BJ (cell line): Measurements from ENCODE around the gene COG5. TPM values are rescaled to one million over a fixed set of nuclear protein-coding genes. Genes with fewer than 3 reads are reported as not detected.

Source experiments
- CTCF ChIA-PET: fragments of 350-600 bp; formaldehyde crosslinking; extraction: SDS; loops from one replicate; lab custom pipeline; 2021; ENCODE audit warnings: antibody characterized with exemption, inconsistent platforms; lab: Yijun Ruan, JAX
- POLR2A ChIA-PET: fragments of 300-600 bp; sonication (Branson Sonifier 250); formaldehyde crosslinking; extraction: SDS; loops from one replicate; lab custom pipeline; 2021; ENCODE audit warnings: antibody characterized with exemption; lab: Charles Lee
- DNase-seq: peaks from one replicate; pipeline ENCODE4 v3.0.0-alpha.2; 2011; ENCODE audit warnings: low read depth
- H3K27me3 ChIP-seq: 2 replicates; pipeline ENCODE4 v1.6.0; 2011; ENCODE audit warnings: low read length; ENCODE audit not compliant: control insufficient read depth, insufficient read depth
- H3K36me3 ChIP-seq: 2 replicates; pipeline ENCODE4 v1.5.1; 2011; ENCODE audit warnings: low read length; ENCODE audit not compliant: control insufficient read depth, insufficient read depth
- H3K4me3 ChIP-seq: 2 replicates; pipeline ENCODE4 v1.5.1; 2011; ENCODE audit warnings: low read depth, mild to moderate bottlenecking, control low read depth, low read length
- CTCF ChIP-seq: IDR thresholded peaks from 2 replicates; pipeline ENCODE4 v1.5.1; 2011; ENCODE audit warnings: low read depth, mild to moderate bottlenecking, control low read depth, inconsistent platforms, low read length, moderate library complexity; ENCODE audit not compliant: insufficient read depth
- polyA plus RNA-seq: library from polyadenylated mRNA; depleted of rRNA; stranded (reverse); fragments of >200 nt; gene quantifications from 2 replicates; pipeline ENCODE4 v1.2.3, GENCODE V29; 2011

The COG5 gene
- polyA plus RNA-seq, 1 experiment: 20.5 TPM

- no peak for TF ChIP-seq CTCF
- POLR2A ChIA-PET: no interaction called here
- CTCF ChIA-PET: no interaction called here
- Histone ChIP-seq H3K36me3 (no peaks in the 10 kb centered on the region), H3K27me3 (no peaks in the 10 kb centered on the region), H3K4me3 (no peak overlapping the region)
- no peak for DNase-seq
Observed at GRCh38 chr7:107439025-107439424, 124.7 kb downstream of the COG5 start.

DNA sequence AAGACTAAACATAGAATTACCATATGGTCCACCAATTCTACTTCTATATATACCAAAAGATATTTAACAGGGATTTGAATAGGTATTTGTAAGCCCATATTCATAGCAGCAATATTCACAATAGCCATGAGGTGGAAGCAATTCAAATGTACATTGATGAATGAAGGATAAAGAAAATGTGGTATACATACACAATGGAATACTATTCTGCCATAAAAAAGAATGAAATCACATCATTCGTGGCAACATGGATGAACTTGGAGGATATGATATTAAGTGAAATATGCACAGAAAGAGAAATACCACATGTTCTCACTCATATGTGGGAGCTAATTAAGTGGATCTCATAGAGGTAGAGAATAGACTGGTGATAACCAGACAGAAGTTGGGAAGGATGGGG lies 128.0 kb downstream of the COG5 start:
- Histone ChIP-seq H3K4me3 (no peak overlapping the region), H3K36me3 (no peaks in the 10 kb centered on the region), H3K27me3 (no peaks in the 10 kb centered on the region)
- TF ChIP-seq CTCF: no peak
- CTCF ChIA-PET: interaction anchor here (0.6 kb wide), 1 partner anchor 111 kb away, joined by 3 read pairs; no protein-coding TSS in a partner anchor
- no peak for DNase-seq
- POLR2A ChIA-PET: no interaction called here

DNA sequence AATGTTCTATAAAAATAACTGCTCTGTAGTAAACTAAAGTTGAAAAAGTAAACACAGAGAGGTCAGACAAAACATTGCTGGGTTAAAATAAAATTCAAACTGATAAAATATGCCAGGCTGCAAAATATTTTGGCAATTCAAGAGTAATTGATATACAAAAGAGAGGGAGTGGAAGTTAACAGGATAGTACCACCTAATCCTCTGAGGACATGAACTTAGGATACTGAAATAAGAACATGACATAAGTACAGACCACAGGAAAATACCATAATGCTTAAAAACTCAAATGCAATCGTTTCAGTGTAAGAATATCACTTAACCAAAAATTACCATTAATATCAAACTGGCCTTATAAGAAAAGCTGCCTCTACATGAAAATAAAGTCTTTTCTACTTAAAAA lies 131.5 kb downstream of the COG5 start:
- TF ChIP-seq CTCF: no peak
- H3K4me3 ChIP-seq: no peak overlapping the region
- no peaks in the 10 kb centered on the region for H3K36me3 ChIP-seq
- DNase-seq: no peak
- ChIA-PET POLR2A (no interaction called here), CTCF (no interaction called here)
- no peaks in the 10 kb centered on the region for H3K27me3 ChIP-seq

DNA sequence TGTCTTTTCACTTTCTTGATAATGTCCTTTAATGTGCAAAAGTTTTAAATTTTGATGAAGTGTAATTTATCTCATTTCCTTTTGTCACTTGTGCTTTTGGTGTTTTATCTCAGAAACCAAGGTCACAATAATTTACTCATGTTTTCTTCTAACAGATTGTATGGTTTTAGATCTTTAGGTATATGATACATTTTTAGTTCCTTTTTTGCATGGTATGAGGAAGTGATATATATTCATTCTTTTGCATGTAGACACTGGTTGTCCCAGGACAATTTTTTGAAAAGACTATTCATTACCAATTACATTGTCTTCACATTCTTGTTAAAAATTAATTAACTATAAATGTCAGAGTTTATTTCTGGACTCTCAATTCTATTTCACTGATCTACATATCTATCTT lies 133.7 kb downstream of the COG5 start:
- no peak for TF ChIP-seq CTCF
- Histone ChIP-seq H3K4me3 (no peak overlapping the region), H3K27me3 (no peaks in the 10 kb centered on the region), H3K36me3 (no peaks in the 10 kb centered on the region)
- no peak for DNase-seq
- POLR2A ChIA-PET: no interaction called here
- CTCF ChIA-PET: no interaction called here

DNA sequence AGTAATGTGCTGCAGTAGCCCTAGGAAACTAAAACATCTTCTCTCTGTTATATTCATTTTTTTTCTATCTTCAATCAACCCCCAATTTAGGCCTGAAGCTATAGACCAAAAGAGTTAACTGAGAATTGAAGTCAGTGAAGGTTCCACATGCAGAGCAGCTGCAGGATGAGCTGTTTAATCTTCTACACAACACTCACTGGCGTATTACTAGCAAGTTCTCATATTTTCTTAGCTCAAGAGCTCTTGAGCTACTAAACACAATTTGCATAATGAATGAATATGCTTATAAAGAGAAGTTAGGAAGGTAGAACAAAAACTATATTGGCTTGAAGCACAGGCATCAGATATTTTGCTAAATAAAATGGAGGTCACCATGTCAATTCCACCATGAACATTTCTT lies 135.1 kb downstream of the COG5 start:
- CTCF ChIA-PET: interaction anchor here (0.6 kb wide), 3 partner anchors 21 to 207 kb away, joined by 3 read pairs; no protein-coding TSS in a partner anchor
- H3K36me3 ChIP-seq: no peaks in the 10 kb centered on the region
- no peak overlapping the region for H3K4me3 ChIP-seq
- DNase-seq: no peak
- H3K27me3 ChIP-seq: no peaks in the 10 kb centered on the region
- POLR2A ChIA-PET: no interaction called here
- TF ChIP-seq CTCF: no peak
